Embryonic facial prominence (tissue), 1 donor: Measurements from ENCODE around the gene SAXO1.
"Not testable (repeated sequence)": the region's sequence is repeated elsewhere in the genome, so short reads cannot be mapped to it uniquely, and the experiment has no call there.

Source experiments
- DNase-seq: peaks from one replicate; pipeline ENCODE4 v3.0.0-alpha.2; 2016; ENCODE audit errors: extremely low spot score

Gene SAXO1

GRCh38 chr9:18999173-18999785, 33.7 kb downstream of the SAXO1 start:
- DNase-seq = no peak

GRCh38 chr9:18997151-18997550, 35.9 kb downstream of the SAXO1 start:
- DNase-seq = no peak

DNA sequence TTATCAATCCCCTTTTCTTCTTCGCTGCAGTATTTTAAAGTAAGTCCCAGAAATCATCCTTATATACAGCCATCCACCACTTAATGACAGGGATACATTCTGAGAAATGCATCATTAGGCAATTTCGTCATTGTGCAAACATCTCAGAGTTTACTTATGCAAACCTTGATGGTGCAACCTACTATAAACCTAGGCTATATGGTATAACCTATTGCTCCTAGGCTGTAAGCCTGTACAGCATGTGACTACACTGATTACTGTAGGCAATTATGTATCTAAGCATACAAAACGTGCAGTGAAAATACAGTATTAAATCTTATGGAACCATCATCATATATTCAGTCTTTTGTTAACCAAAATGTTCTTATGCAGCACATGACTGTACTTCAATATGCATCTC, 36.8 kb downstream of the SAXO1 start:
- no peak for DNase-seq

GRCh38 chr9:18994263-18994916, 38.6 kb downstream of the SAXO1 start:
- no peak for DNase-seq

GRCh38 chr9:18991197-18991596, 41.8 kb downstream of the SAXO1 start:
- DNase-seq = not testable (repeated sequence)

DNA sequence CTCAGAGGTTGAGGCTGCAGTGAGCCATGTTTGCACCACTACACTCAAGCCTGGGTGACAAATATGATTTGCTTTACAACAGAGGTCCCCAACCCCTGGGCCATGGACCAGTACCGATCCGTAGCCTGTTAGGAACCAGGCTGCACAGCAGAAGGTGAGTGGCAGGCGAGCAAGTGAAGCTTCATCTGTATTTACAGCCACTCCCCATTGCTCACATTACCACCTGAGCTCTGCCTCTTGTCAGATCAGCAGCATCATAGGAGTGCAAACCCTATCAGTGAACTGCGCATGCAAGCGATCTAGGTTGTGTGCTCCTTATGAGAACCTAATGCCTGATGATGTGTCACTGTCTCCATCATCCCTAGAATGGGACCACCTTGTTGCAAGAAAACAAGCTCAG, 42.5 kb downstream of the SAXO1 start:
- DNase-seq = no peak

GRCh38 chr9:18989865-18990264, 43.1 kb downstream of the SAXO1 start:
- no peak for DNase-seq

DNA sequence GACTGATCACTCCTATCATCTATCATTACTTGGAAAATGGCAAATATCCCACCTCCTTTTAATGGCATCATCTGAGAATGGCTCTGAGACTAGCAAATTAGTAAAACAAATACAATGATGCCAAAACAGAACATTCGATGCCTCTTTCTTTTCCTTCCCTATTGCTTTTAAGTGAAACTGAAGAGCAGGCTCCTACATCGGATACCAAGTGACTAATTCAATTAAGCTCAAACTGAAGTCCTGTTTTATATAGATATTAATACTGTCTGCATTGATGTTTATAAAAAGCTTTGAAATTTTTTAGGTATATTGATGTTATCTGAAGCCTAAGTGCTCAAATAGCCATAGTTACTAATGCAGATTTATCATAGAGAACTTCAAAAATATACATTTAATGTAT, 43.9 kb downstream of the SAXO1 start:
- DNase-seq = no peak

DNA sequence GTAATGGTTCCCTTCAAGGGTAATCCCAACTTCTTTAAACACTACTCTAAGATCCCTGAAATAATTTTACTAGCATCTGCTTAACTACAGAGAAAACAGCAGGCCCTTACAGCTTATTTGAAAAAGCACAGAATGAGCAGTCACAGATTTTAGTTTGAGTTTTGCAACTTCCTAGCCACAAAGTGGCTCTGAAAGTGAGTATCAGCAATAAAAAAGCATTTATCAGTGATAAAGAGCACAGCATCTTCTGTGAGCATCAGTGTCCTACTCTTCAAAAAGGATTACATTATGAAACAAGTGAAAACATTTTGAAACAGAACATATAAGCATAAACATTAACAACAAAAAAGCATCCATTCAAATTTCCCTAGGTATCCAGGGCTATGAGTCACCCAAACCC, 45.0 kb downstream of the SAXO1 start:
- DNase-seq = no peak

DNA sequence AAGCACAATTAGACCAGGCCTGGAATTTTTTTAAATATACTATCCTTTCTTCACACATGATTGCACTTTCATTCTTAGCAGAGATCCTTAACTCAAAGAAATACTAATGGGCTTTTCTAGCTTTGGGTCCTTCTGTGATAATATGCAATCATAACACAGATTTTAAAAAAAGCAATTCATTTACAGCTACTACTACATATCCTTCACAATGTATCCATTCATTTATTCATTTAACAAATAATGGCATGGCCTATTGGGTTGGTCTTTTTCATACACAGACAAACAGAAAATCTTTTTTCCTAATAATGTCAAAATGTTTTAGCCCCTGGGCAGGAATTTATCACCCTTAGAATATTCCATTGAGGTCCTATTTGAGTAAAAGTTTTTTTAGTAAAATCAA, 47.0 kb downstream of the SAXO1 start:
- DNase-seq = no peak

DNA sequence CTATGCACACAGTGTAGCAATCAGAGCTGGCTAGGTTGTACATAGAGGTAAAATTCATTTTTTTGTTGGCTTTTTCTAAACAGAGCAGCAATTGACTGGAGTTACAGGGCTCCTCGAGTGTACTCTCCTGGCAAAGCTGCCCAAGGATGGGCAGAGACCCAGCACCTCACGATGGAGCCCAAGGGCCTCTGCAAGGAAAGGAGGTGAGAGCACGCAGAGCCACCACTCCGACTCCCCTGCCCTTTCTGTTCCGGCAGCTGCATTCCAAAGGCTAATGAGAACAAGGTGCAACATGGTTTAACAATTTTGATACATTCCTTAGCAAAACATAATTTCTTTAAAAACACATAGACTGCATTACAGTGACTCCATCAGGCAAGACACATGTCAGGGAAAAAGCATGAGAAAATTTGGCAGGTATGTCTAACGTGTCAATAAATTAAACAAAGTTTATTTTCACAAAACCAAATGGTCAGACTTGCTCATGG, 47.5 kb downstream of the SAXO1 start:
- DNase-seq = peak; percentile 29

- no peak for DNase-seq
These were observed 50.8 kb downstream of the SAXO1 start for GRCh38 chr9:18982262-18982620.

- DNase-seq = no peak
These were observed 51.3 kb downstream of the SAXO1 start for GRCh38 chr9:18981476-18982261.

DNA sequence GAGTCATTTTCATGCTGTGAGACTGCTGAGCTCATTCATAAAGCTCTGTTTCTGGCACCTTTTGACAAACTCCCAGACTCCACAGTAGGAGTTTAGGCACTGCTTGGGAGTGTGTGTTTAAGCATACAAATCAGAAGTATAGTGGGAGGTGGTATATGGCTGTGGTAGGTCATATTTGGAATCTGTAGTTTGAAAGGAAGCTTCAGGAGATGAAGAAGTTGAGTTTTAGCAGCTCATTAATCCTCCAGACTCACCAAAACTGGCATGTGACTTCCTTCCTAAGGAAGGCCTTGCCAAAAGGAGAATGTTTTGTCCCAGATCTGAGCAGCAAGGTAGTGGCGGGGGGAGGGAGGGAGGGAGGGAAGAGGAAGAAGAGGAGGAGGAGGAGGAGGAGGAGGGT, 52.8 kb downstream of the SAXO1 start:
- no peak for DNase-seq

DNA sequence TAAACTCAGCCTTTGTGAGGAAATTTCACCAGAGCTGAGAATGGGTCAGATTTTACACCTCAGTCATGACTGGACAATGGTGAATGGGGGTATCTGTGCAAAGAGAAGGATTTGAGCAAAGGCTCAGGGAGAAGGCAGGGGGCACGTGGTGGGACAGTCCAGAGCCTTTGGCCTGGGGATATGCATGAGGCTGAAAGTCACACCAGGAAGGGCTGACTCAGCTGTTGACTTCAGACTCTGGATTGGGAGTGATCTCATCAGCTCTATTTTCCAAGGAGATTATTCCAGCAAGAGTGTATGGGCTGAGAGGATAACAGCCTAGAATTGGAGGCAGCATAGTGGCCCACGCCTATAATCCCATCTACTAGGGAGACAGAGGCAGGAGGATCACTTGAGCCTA, 53.6 kb downstream of the SAXO1 start:
- no peak for DNase-seq

DNA sequence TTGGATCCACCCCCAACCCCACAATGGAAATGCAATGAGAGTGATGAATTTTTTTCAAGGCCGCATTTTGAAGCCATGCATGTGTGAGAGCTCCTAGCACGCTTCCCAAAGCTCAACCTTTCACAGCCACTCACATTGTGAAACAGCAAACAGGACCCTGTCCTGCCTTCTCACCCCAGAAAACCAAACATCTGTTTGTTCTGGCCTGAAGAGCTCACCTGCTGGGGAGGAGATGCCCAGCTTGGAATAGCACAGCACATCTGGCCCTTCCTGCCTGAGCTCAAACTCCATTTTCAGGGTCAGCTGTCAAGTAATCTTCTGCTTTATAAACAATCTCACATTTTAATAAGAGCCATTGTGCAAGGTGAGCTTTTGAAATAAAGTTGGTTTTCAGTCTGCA, 54.8 kb downstream of the SAXO1 start:
- DNase-seq = no peak

DNA sequence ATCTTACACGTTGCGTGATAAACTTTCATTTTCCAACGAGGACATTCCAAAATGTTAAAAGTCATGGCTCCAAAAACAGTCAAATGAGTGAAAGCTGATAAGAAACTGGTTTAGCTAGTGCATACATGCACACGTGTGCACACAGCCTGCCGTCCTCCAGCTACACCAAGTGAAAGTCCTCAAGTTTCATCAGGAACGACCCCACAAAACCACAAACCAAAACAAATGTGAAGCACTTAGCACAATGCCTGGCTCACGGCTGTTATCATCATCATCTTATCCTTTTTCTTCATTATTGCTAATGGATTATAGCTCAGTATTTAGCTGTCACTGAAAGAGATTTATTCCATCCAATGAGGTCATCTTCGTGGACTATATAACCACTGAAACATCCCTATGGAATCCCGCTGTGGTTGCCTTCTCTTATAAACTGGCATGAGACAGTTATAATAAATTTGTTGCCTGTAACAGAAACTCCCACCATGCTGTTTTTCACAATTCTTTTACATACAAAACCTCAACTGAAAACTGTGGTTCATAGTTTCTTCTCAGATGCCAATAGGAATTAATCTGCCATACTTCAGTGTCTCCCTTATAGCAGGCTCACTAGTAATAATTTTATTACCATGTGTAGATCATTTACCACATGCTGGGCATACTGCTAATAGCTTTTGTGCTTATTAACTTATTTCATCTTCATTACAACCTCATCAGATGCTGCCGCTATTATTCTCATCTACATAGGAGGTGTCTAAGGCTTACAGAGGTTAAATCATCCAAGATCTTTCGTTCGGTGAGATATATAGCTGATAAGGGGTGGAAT, 56.1 kb downstream of the SAXO1 start:
- peak; percentile 64 for DNase-seq

GRCh38 chr9:18976221-18976708, 56.7 kb downstream of the SAXO1 start:
- peak; percentile 66 for DNase-seq

- DNase-seq = no peak
These were observed 59.7 kb downstream of the SAXO1 start for GRCh38 chr9:18973348-18973747.

GRCh38 chr9:18972675-18973074, 60.3 kb downstream of the SAXO1 start:
- DNase-seq = no peak

DNA sequence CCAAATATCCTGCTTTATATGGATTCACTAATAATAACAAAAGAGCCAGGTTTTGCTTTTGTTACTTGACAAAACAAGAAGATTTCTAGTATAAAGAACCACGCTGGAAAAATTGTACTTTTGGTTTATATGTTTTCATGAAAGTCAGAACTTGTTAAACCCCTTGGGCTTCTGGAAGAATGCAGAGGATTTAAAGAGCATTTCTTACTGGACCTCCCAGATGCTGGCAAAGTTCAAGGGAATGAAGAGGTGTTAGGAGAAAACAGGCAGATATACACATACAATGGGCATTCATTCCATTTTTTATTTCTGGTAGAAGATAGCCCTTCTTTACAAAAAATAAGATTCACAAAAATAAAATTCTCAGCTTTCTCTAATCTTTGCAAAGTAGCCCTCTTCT, 61.1 kb downstream of the SAXO1 start:
- DNase-seq = no peak

DNA sequence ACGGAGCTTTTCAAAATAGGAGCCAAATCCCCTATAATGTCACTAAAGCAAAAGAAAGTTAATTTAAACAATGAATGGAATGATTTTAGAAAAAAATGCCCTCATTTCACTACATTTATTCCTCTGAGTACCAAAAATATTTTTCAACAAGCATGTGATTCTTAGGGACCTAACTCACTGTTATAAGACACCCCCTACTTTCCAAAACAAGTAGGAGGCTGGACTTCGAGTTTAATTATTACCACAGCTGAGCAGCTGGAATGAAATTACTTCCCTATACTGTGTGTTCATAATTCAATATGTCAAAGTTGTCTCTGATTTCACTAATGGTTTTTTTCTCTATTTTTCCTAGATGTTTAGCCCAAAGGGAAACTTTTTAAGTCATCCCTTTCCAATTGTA, 61.6 kb downstream of the SAXO1 start:
- DNase-seq = no peak
